Gastroesophageal sphincter (tissue), 3 donors: Measurements from ENCODE around the gene MACROD2.

Experiments used
- CTCF ChIP-seq, 4 experiments: fragments of 200-600 bp in 2 of 4; fragments of 450-650 bp in 2 of 4; sonication (generic) in 1 of 4; IDR thresholded peaks; one replicate each; pipeline ENCODE4 v1.5.1; 2017 to 2019; ENCODE audit warnings: antibody characterized with exemption in 4 of 4, mild to moderate bottlenecking in 2 of 4, moderate library complexity in 2 of 4
- EP300 ChIP-seq: sonication (generic); formaldehyde crosslinking; IDR thresholded peaks from one replicate; pipeline ENCODE4 v1.6.1; 2017; ENCODE audit warnings: antibody characterized with exemption, mild to moderate bottlenecking
- POLR2A ChIP-seq, 2 donors: fragments of 450-650 bp; IDR thresholded peaks; one replicate each; pipeline ENCODE4 v1.6.1; 2017; ENCODE audit warnings: antibody characterized with exemption in 2 of 2, mild to moderate bottlenecking in 2 of 2, moderate library complexity in 1 of 2
- POLR2AphosphoS5 ChIP-seq: sonication (generic); formaldehyde crosslinking; IDR thresholded peaks from one replicate; pipeline ENCODE4 v1.6.1; 2017; ENCODE audit warnings: antibody characterized with exemption

GRCh38 chr20:15487682-15488081 is 1492.4 kb downstream of the MACROD2 start:
- TF ChIP-seq POLR2A (IDR thresholded peaks at IDR 0.05) (no peak), EP300 (no peak), CTCF (IDR thresholded peaks at IDR 0.05) (no peak), POLR2AphosphoS5 (no peak)
